Kidney (tissue), 14 donors: ENCODE data around the gene CAP2. TPM values are rescaled to one million over a fixed set of nuclear protein-coding genes. Genes with fewer than 3 reads are reported as not detected.

Experiments used
- DNase-seq, 5 donors: peaks; one replicate each; pipeline ENCODE4 v3.0.0-alpha.2; 2013 to 2020
- FAIRE-seq: peaks from 2 replicates; lab custom pipeline; 2012; peaks lifted over from hg19 to GRCh38; lab: Jason Lieb, UNC
- H3K27ac ChIP-seq, 2 donors: one replicate each; pipeline ENCODE4 v1.7.0; 2013; ENCODE audit warnings: low read depth in 2 of 2, low read length in 2 of 2, inconsistent platforms in 1 of 2
- H3K27me3 ChIP-seq: one replicate; pipeline ENCODE4 v1.7.1; 2013; ENCODE audit warnings: low read length, inconsistent platforms; ENCODE audit not compliant: control insufficient read depth, insufficient read depth
- H3K36me3 ChIP-seq, 3 donors: one replicate each; pipeline versions ENCODE4 v1.7.0 to v1.7.1; 2013; ENCODE audit warnings: low read length in 3 of 3, control low read depth in 1 of 3, inconsistent platforms in 1 of 3; ENCODE audit not compliant: insufficient read depth in 3 of 3, control insufficient read depth in 2 of 3
- H3K4me1 ChIP-seq, 3 donors: one replicate each; pipeline versions ENCODE4 v1.7.0 to v1.7.1; 2013; ENCODE audit warnings: low read length in 3 of 3, inconsistent platforms in 1 of 3, low read depth in 1 of 3; ENCODE audit not compliant: control insufficient read depth in 2 of 3, insufficient read depth in 2 of 3
- H3K4me3 ChIP-seq, 3 donors: one replicate each; pipeline versions ENCODE4 v1.7.0 to v1.8.1; 2013; ENCODE audit warnings: low read length in 3 of 3, control low read depth in 1 of 3, inconsistent platforms in 1 of 3
- H3K9ac ChIP-seq, 3 donors: one replicate each; pipeline versions ENCODE4 v1.7.0 to v1.7.1; 2013; ENCODE audit warnings: low read length in 3 of 3, control low read depth in 1 of 3, inconsistent platforms in 1 of 3
- H3K9me3 ChIP-seq, 3 donors: one replicate each; pipeline versions ENCODE4 v1.7.0 to v1.7.1; 2013; ENCODE audit warnings: low read length in 3 of 3, control low read depth in 1 of 3, inconsistent platforms in 1 of 3; ENCODE audit not compliant: control insufficient read depth in 2 of 3, insufficient read depth in 1 of 3
- intact Hi-C: fragments of 100-400 bp; cut with DNase I; formaldehyde crosslinking; loops from one replicate; pipeline ENCODE4 v1.11.1; 2022
- polyA plus RNA-seq: library from polyadenylated mRNA; stranded (reverse); fragments of 350-450 nt; fragmentation: Illumina TruSeq; extraction: RNeasy Lipid Tissue Mini Kit (QIAGEN cat#74804); gene quantifications from one replicate; pipeline ENCODE4 v1.2.3, GENCODE V29; 2014; ENCODE audit warnings: low read depth, low replicate concordance; ENCODE audit not compliant: insufficient read depth
- total RNA-seq: library from RNA; stranded (reverse); fragmentation: NEBNext Ultra II Directional; extraction: Animal tissue kit (Norgen Biotek cat#: 25700); gene quantifications from one replicate; pipeline ENCODE4 v1.2.1, GENCODE V29; 2021
- TF ChIP-seq, protein P1 (sequence below): IDR thresholded peaks from 3 replicates; pipeline ENCODE4 v1.5.1; 2012; ENCODE audit warnings: mild to moderate bottlenecking, moderate library complexity, borderline replicate concordance; ENCODE audit not compliant: insufficient read depth; ENCODE audit errors: extremely low read depth
- donor health status: control.
- donor health status: control.
- donor health status: control.
- donor health status: control.
- donor health status: control.
- donor health status: DM: yes; HTN: yes; CAD: no.
- donor health status: Normal renal cell carcinoma (clear cell type).

CAP2 gene
- total and polyA plus RNA-seq, 2 donors from 2014 or later: 9.8 to 15.7 TPM

DNA sequence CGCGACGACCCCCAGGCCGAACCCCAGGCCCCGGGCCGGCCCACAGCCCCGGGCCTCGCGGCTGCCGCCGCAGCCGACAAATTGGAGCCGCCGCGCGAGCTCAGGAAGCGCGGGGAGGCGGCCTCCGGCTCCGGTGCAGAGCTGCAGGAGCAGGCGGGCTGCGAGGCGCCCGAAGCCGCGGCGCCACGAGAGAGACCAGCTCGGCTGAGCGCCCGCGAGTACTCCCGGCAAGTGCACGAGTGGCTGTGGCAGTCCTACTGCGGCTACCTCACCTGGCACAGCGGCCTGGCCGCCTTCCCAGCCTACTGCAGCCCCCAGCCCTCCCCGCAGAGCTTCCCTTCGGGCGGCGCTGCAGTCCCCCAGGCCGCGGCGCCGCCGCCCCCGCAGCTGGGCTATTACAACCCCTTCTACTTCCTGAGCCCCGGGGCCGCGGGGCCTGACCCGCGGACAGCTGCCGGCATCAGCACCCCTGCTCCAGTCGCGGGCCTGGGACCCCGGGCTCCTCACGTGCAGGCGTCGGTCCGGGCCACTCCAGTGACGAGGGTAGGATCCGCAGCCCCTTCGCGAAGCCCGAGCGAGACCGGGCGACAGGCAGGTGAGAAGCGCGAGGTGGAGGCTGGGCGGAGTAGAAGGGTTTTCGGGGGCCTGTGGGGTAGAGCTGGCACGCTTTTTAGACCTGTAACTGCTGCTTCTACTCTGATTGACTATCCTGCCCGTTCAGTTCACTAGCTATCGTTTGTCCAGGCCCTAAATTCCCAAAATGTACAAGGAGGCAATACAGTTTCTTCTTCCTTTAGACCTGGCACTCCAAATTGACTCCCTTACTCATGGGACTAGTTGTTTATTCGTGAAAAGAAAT lies 207.4 kb downstream of the CAP2 start:
- intact Hi-C loops: no loop called here
- Histone ChIP-seq H3K9me3 (no peaks in the 10 kb centered on the region), H3K4me1 (no peaks in the 10 kb centered on the region), H3K27me3 (no peaks in the 10 kb centered on the region), H3K36me3 (peaks cover 0 to 4% (median 0%) of the 10 kb centered on the region in 3 donors), H3K4me3 (peak overlapping the region; percentile 74 to 94 (median 75)), H3K9ac (peak overlapping the region; percentile 48 to 89 (median 85)), H3K27ac (peak overlapping the region; percentile 84 to 91)
- FAIRE-seq: no peak
- TF ChIP-seq, protein P1, sequence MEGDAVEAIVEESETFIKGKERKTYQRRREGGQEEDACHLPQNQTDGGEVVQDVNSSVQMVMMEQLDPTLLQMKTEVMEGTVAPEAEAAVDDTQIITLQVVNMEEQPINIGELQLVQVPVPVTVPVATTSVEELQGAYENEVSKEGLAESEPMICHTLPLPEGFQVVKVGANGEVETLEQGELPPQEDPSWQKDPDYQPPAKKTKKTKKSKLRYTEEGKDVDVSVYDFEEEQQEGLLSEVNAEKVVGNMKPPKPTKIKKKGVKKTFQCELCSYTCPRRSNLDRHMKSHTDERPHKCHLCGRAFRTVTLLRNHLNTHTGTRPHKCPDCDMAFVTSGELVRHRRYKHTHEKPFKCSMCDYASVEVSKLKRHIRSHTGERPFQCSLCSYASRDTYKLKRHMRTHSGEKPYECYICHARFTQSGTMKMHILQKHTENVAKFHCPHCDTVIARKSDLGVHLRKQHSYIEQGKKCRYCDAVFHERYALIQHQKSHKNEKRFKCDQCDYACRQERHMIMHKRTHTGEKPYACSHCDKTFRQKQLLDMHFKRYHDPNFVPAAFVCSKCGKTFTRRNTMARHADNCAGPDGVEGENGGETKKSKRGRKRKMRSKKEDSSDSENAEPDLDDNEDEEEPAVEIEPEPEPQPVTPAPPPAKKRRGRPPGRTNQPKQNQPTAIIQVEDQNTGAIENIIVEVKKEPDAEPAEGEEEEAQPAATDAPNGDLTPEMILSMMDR: no peak
- peak; percentile 63 to 87 (median 71) for DNase-seq

DNA sequence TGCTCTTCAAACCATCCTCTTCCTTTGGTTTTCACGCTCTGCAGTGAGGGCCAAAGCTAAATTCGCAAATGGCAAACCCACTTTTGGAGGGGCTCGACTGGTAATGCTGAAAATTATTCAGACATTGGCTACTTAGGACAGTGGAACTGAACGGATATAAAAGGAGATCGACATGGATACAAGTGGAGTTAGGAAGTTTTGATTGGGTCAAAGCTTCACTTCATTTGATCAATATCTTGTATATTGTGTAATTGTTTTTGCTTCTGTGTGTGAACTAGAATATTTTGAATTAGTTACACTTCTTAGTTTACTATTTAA lies 207.9 kb downstream of the CAP2 start:
- H3K9ac ChIP-seq: peak overlapping the region; percentile 48 to 89 (median 85)
- TF ChIP-seq, protein P1: no peak
- H3K4me1 ChIP-seq: no peaks in the 10 kb centered on the region
- DNase-seq (no peak), FAIRE-seq (no peak)
- no peaks in the 10 kb centered on the region for H3K9me3 ChIP-seq
- intact Hi-C loops: no loop called here
- H3K27ac ChIP-seq: peak overlapping the region in 1 of 2 donors; percentile 84
- H3K4me3 ChIP-seq: peak overlapping the region; percentile 74 to 94 (median 75)
- H3K36me3 ChIP-seq: peaks cover 0 to 5% (median 0%) of the 10 kb centered on the region in 3 donors
- H3K27me3 ChIP-seq: no peaks in the 10 kb centered on the region

DNA sequence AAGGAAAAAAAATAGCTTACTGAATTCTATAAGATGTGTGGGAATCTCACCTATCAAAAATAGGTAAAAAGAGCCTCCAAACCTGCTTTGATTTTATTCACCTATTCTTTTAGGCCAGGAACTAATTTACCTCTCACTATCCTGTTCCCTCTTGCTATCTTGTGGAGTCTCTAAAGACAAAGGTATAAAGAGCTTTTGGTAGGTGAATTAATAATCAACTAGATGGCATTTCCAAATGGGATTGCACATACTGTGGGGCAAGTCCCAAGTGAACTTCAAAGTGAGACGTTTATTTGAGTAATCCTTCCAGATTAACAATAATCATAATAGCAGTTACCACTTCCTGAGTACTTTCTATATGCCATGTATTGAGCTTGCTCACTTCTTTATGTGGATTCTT lies 209.5 kb downstream of the CAP2 start:
- Histone ChIP-seq H3K4me1 (no peaks in the 10 kb centered on the region), H3K4me3 (no peak overlapping the region)
- no peak for DNase-seq

More for the DNA sequence above, 209.5 kb downstream of the CAP2 start:
- Histone ChIP-seq H3K9ac (no peak overlapping the region), H3K27me3 (no peaks in the 10 kb centered on the region), H3K36me3 (peaks cover 0 to 13% (median 5%) of the 10 kb centered on the region in 3 donors), H3K27ac (peak overlapping the region in 1 of 2 donors; percentile 2), H3K9me3 (no peaks in the 10 kb centered on the region)
- intact Hi-C loops: no loop called here
- no peak for FAIRE-seq
- TF ChIP-seq, protein P1: no peak
